ENCODE measurements around the gene TMEM119. TPM values are rescaled to one million over a fixed set of nuclear protein-coding genes. Genes with fewer than 3 reads are reported as not detected.

The TMEM119 gene
- polyA plus RNA-seq, 10 donors: 26.2 to 71.2 (median 38.2) TPM

- DNase-seq: peak; percentile 82 to 93 (median 87)
These were observed 20.4 kb upstream of the TMEM119 start for GRCh38 chr12:108618079-108618952.

GRCh38 chr12:108616941-108617858 is 19.3 kb upstream of the TMEM119 start:
- DNase-seq: no peak

GRCh38 chr12:108616359-108616758 is 18.5 kb upstream of the TMEM119 start:
- DNase-seq: no peak

GRCh38 chr12:108615918-108616317 is 18.0 kb upstream of the TMEM119 start:
- no peak for DNase-seq

- DNase-seq: no peak
These were observed 16.8 kb upstream of the TMEM119 start for GRCh38 chr12:108614639-108615038.

- DNase-seq: no peak
These were observed 16.2 kb upstream of the TMEM119 start for GRCh38 chr12:108614041-108614440.

- no peak for DNase-seq
These were observed 15.7 kb upstream of the TMEM119 start for GRCh38 chr12:108613548-108613947.

- no peak for DNase-seq
These were observed 15.0 kb upstream of the TMEM119 start for GRCh38 chr12:108612788-108613282.

GRCh38 chr12:108611884-108612415 is 14.1 kb upstream of the TMEM119 start:
- DNase-seq: peak in 1 of 3 donors; percentile 80

- no peak for DNase-seq
These were observed 13.1 kb upstream of the TMEM119 start for GRCh38 chr12:108610856-108611605.

GRCh38 chr12:108610336-108610815 is 12.5 kb upstream of the TMEM119 start:
- no peak for DNase-seq

- peak; percentile 92 to 97 (median 93) for DNase-seq
These were observed 11.9 kb upstream of the TMEM119 start for GRCh38 chr12:108609537-108610335.

- DNase-seq: no peak
These were observed 10.7 kb upstream of the TMEM119 start for GRCh38 chr12:108608616-108609015.

- no peak for DNase-seq
These were observed 10.2 kb upstream of the TMEM119 start for GRCh38 chr12:108607981-108608600.

GRCh38 chr12:108606492-108606891 is 8.6 kb upstream of the TMEM119 start:
- no peak for DNase-seq

- DNase-seq: no peak
These were observed 8.0 kb upstream of the TMEM119 start for GRCh38 chr12:108605690-108606406.

GRCh38 chr12:108605000-108605689 is 7.3 kb upstream of the TMEM119 start:
- DNase-seq: no peak

GRCh38 chr12:108604208-108604941 is 6.5 kb upstream of the TMEM119 start:
- DNase-seq: no peak
